Uterus (tissue), 2 donors: ENCODE results near the gene CREB5.

Experiments used
- CTCF ChIP-seq, 4 experiments: fragments of 200-600 bp in 2 of 4; fragments of 450-650 bp in 2 of 4; sonication (generic) in 2 of 4; IDR thresholded peaks; one replicate each; pipeline ENCODE4 v1.5.1; 2016 to 2019; ENCODE audit warnings: antibody characterized with exemption in 4 of 4, mild to moderate bottlenecking in 2 of 4, moderate library complexity in 1 of 4
- POLR2A ChIP-seq, 2 donors: fragments of 450-650 bp; IDR thresholded peaks; one replicate each; pipeline ENCODE4 v1.6.1; 2016; ENCODE audit warnings: antibody characterized with exemption in 2 of 2, mild to moderate bottlenecking in 1 of 2, moderate library complexity in 1 of 2

GRCh38 chr7:28643584-28644340, 231.4 kb downstream of the CREB5 start:
- no peak for TF ChIP-seq CTCF (IDR thresholded peaks at IDR 0.05)
- TF ChIP-seq POLR2A (IDR thresholded peaks at IDR 0.05) = no peak
